ENCODE data around the gene PI4K2B. TPM values are rescaled to one million over a fixed set of nuclear protein-coding genes. Genes with fewer than 3 reads are reported as not detected.

PI4K2B gene
- total and polyA plus RNA-seq, 2 of the 13 experiments (the other 11 are each of a cell fraction or from before 2014, with no cell fraction given), result 6.9 to 25.8 TPM

- TF ChIP-seq ZNF362 (CRISPR knock-in tag; IDR thresholded peaks at IDR 0.05; ENCODE audit: borderline replicate concordance) (peak; percentile 35; the same call in 1 of the 2 replicates), ZNF792 (CRISPR knock-in tag; IDR thresholded peaks at IDR 0.05) (peak; percentile 93), KLF9 (CRISPR knock-in tag; IDR thresholded peaks at IDR 0.05; ENCODE audit: low read depth) (peak; percentile 73; the same call in 1 of the 2 replicates), HDAC2 (CRISPR knock-in tag; IDR thresholded peaks at IDR 0.05) (peak; percentile 88), ZNF563 (CRISPR knock-in tag; IDR thresholded peaks at IDR 0.05) (0 out of 2 replicates have a peak, but pooled peaks have one; percentile 79), ZBTB1 (CRISPR knock-in tag; IDR thresholded peaks at IDR 0.05; ENCODE audit: borderline replicate concordance) (no peak), KDM3A (CRISPR knock-in tag; IDR thresholded peaks at IDR 0.05; ENCODE audit: low read depth) (peak; percentile 95), ZNF382 (CRISPR knock-in tag; IDR thresholded peaks at IDR 0.05; ENCODE audit: borderline replicate concordance) (no peak), E2F2 (CRISPR knock-in tag; IDR thresholded peaks at IDR 0.05; ENCODE audit: borderline replicate concordance) (no peak), IKZF4 (CRISPR knock-in tag; IDR thresholded peaks at IDR 0.05; ENCODE audit: borderline replicate concordance, low read depth, not compliant biosample characterization) (peak; percentile 58), MLXIP (CRISPR knock-in tag; IDR thresholded peaks at IDR 0.05; ENCODE audit: borderline replicate concordance) (no peak), ZBTB26 (CRISPR knock-in tag; IDR thresholded peaks at IDR 0.05; ENCODE audit: borderline replicate concordance) (0 out of 2 replicates have a peak, but pooled peaks have one; percentile 41), MXI1 (IDR thresholded peaks at IDR 0.05; ENCODE audit: borderline replicate concordance, low read depth, low read length) (peak; percentile 88; the same call in 2 of the 3 replicates), AGO1 (IDR thresholded peaks at IDR 0.05; ENCODE audit: low read depth, low read length, poor library complexity, severe bottlenecking) (peak; percentile 71), ZFAT (CRISPR knock-in tag; conservative IDR thresholded peaks at IDR 0.05) (no peak), HMG20A (CRISPR knock-in tag; IDR thresholded peaks at IDR 0.05; ENCODE audit: borderline replicate concordance) (peak; percentile 62; the same call in 1 of the 2 replicates), CCAR2 (optimal IDR thresholded peaks at IDR 0.05; ENCODE audit: low read depth, low read length) (peak; percentile 75), ZBED4 (CRISPR knock-in tag; IDR thresholded peaks at IDR 0.05; ENCODE audit: borderline replicate concordance) (peak; percentile 54; the same call in 1 of the 2 replicates)
Observed at GRCh38 chr4:25312496-25313200, 78.8 kb downstream of the PI4K2B start, which contains the start of gene ZCCHC4 (continued).

Measured in HepG2 (cell line).